Endothelial cell of umbilical vein (primary cell): ENCODE data around the gene MGAM2. TPM values are rescaled to one million over a fixed set of nuclear protein-coding genes. Genes with fewer than 3 reads are reported as not detected.

Source experiments
- BruUV-seq: library from RNA; stranded (reverse); fragments of 400-500 nt; replicated peaks from 2 replicates; lab custom pipeline; 2021; lab: Mats Ljungman, UMichigan
- CTCF ChIA-PET: fragments of 300-600, 350-600 bp; sonication (Branson Sonifier 250); formaldehyde crosslinking; loops from one replicate; lab custom pipeline; 2021; ENCODE audit warnings: antibody characterized with exemption, inconsistent platforms; lab: Charles Lee
- POLR2A ChIA-PET: fragments of 300-600, 350-600 bp; sonication (Branson Sonifier 250); formaldehyde crosslinking; loops from one replicate; lab custom pipeline; 2021; ENCODE audit warnings: antibody characterized with exemption, inconsistent platforms; lab: Charles Lee
- DNase-seq: peaks from one replicate; pipeline ENCODE4 v3.0.0-alpha.2; 2011; ENCODE audit warnings: low read depth, low spot score
- FAIRE-seq: peaks from 2 replicates; lab custom pipeline; 2011; peaks lifted over from hg19 to GRCh38; lab: Jason Lieb, UNC
- H2AFZ ChIP-seq: 2 replicates; pipeline ENCODE4 v1.6.0; 2012; ENCODE audit warnings: low read depth, low read length, control low read depth, inconsistent platforms
- H3K27ac ChIP-seq: 2 replicates; pipeline ENCODE4 v1.5.1; 2011; ENCODE audit warnings: low read depth, mild to moderate bottlenecking, control low read depth, low read length, moderate library complexity; ENCODE audit not compliant: insufficient read depth
- H3K27me3 ChIP-seq, 2 experiments: 2 replicates each; pipeline versions ENCODE4 v1.6.0 to v1.6.1; 2011; ENCODE audit warnings: low read length in 2 of 2, mixed read lengths in 1 of 2; ENCODE audit not compliant: control insufficient read depth in 2 of 2, insufficient read depth in 2 of 2
- H3K36me3 ChIP-seq, 2 experiments: 2 replicates in 1 of 2; 3 replicates in 1 of 2; pipeline ENCODE4 v1.5.1; 2011; ENCODE audit warnings: low read length in 2 of 2, mild to moderate bottlenecking in 1 of 2, moderate library complexity in 1 of 2; ENCODE audit not compliant: control insufficient read depth in 2 of 2, insufficient read depth in 2 of 2; ENCODE audit errors: extremely low read depth in 1 of 2
- H3K4me1 ChIP-seq: 3 replicates; pipeline ENCODE4 v1.5.1; 2011; ENCODE audit warnings: mild to moderate bottlenecking, low read length; ENCODE audit not compliant: control insufficient read depth, insufficient read depth; ENCODE audit errors: extremely low read depth
- H3K4me2 ChIP-seq: 2 replicates; pipeline ENCODE4 v1.6.1; 2011; ENCODE audit warnings: low read length, control low read depth, mixed read lengths; ENCODE audit not compliant: insufficient read depth
- H3K4me3 ChIP-seq, 3 experiments: fragments of 200-600 bp in 1 of 3; sonication (generic), shearing (Covaris generic) in 1 of 3; replicated peaks in 1 of 3; 2 replicates each; pipeline ENCODE4 v1.5.1; 2011 to 2016; ENCODE audit warnings: control low read depth in 3 of 3, low read length in 3 of 3, mild to moderate bottlenecking in 2 of 3, inconsistent platforms in 1 of 3, low read depth in 1 of 3, moderate library complexity in 1 of 3; ENCODE audit not compliant: insufficient read depth in 1 of 3
- H3K79me2 ChIP-seq: 2 replicates; pipeline ENCODE4 v1.6.0; 2012; ENCODE audit warnings: low read length, inconsistent platforms; ENCODE audit not compliant: control insufficient read depth, insufficient read depth
- H3K9ac ChIP-seq: replicated peaks from 2 replicates; pipeline ENCODE3; 2011; ENCODE audit warnings: low read length, control low read depth; ENCODE audit not compliant: insufficient read depth; ENCODE audit errors: extremely low read depth
- H3K9me1 ChIP-seq: replicated peaks from 3 replicates; pipeline ENCODE4 v1.6.0; 2011; ENCODE audit warnings: mild to moderate bottlenecking, low read length; ENCODE audit not compliant: control insufficient read depth, insufficient read depth; ENCODE audit errors: extremely low read depth
- H3K9me3 ChIP-seq: replicated peaks from 2 replicates; pipeline ENCODE4 v1.5.1; 2012; ENCODE audit warnings: low read length, inconsistent platforms; ENCODE audit not compliant: control insufficient read depth, insufficient read depth
- H4K20me1 ChIP-seq: replicated peaks from 2 replicates; pipeline ENCODE3; 2011; ENCODE audit warnings: mild to moderate bottlenecking, low read length; ENCODE audit not compliant: control insufficient read depth, insufficient read depth; ENCODE audit errors: extremely low read depth
- CTCF ChIP-seq, 2 donors: IDR thresholded peaks; 1 replicate in 1 of 2; 2 replicates in 1 of 2; pipeline ENCODE4 v1.5.1; 2011; ENCODE audit warnings: low read length in 2 of 2, mild to moderate bottlenecking in 2 of 2, moderate library complexity in 2 of 2, control low read depth in 1 of 2, inconsistent platforms in 1 of 2, low read depth in 1 of 2; ENCODE audit not compliant: insufficient read depth in 1 of 2; ENCODE audit errors: extremely low read depth in 1 of 2
- EZH2 ChIP-seq: IDR thresholded peaks from 2 replicates; pipeline ENCODE4 v1.6.1; 2012; ENCODE audit warnings: borderline replicate concordance, low read depth, mild to moderate bottlenecking, moderate library complexity, low read length, inconsistent platforms; ENCODE audit not compliant: severe bottlenecking
- FOS ChIP-seq: IDR thresholded peaks from 2 replicates; pipeline ENCODE4 v1.6.1; 2011; ENCODE audit warnings: mild to moderate bottlenecking, low read length, moderate library complexity, borderline replicate concordance; ENCODE audit not compliant: insufficient read depth
- GATA2 ChIP-seq: IDR thresholded peaks from 2 replicates; pipeline ENCODE4 v1.7.0; 2011; ENCODE audit warnings: low read depth, mild to moderate bottlenecking, moderate library complexity, mixed read lengths, low read length; ENCODE audit not compliant: insufficient read length, insufficient read depth
- JUN ChIP-seq: IDR thresholded peaks from 2 replicates; pipeline ENCODE4 v1.6.1; 2011; ENCODE audit warnings: borderline replicate concordance, low read depth; ENCODE audit not compliant: insufficient read length, insufficient read depth
- MAX ChIP-seq: IDR thresholded peaks from 2 replicates; pipeline ENCODE4 v1.6.1; 2011; ENCODE audit not compliant: insufficient read depth, insufficient read length
- MYC ChIP-seq: IDR thresholded peaks from one replicate; pipeline ENCODE4 v1.6.1; 2011; ENCODE audit warnings: mild to moderate bottlenecking, low read depth, low read length
- POLR2A ChIP-seq: IDR thresholded peaks from 2 replicates; pipeline ENCODE4 v1.6.1; 2012; ENCODE audit warnings: low read depth, mild to moderate bottlenecking, control low read depth, low read length
- POLR2AphosphoS5 ChIP-seq: IDR thresholded peaks from 2 replicates; pipeline ENCODE4 v1.6.1; 2012; ENCODE audit warnings: low read depth, mild to moderate bottlenecking, control low read depth, low read length, moderate library complexity; ENCODE audit not compliant: insufficient read depth
- dilution Hi-C: fragments of 300-500 bp; cut with MboI; formaldehyde crosslinking; loops from one replicate; pipeline ENCODE4 v1.15.0; 2019; ENCODE audit warnings: low sequenced_read_pairs; ENCODE audit not compliant: extremely low pct_ligation_motif_present
- intact Hi-C: fragments of 100-400 bp; cut with micrococcal nuclease; formaldehyde crosslinking; loops from one replicate; pipeline ENCODE4 v1.10.0; 2022
- polyA plus RNA-seq, 4 experiments: library from polyadenylated mRNA; depleted of rRNA in 3 of 4; stranded (reverse) in 3 of 4; unstranded in 1 of 4; fragments of >200 nt; gene quantifications; 2 replicates each; pipeline versions ENCODE4 v1.2.1 to v1.2.3, GENCODE V29; 2011 to 2012; ENCODE audit warnings: missing spikeins in 1 of 4
- total RNA-seq: library from RNA; stranded (reverse); gene quantifications from 2 replicates; pipeline ENCODE4 v1.2.3, GENCODE V29; 2021

The MGAM2 gene
- total and polyA plus RNA-seq, 2 donors (not counting 3 experiments of a cell fraction or from before 2014, with no cell fraction given), result not detected

GRCh38 chr7:142088022-142088714, 23.4 kb upstream of the MGAM2 start:
- TF ChIP-seq JUN (no peak), CTCF (IDR thresholded peaks at IDR 0.05; ENCODE audit: extremely low read depth in 1 of 2, insufficient read depth in 1 of 2, low read depth in 1 of 2, low read length in 2 of 2) (no peak), MYC (no peak), FOS (no peak), MAX (no peak), GATA2 (no peak), POLR2A (no peak), EZH2 (no peak), POLR2AphosphoS5 (no peak)
- Histone ChIP-seq H3K9me3 (no peaks in the 10 kb centered on the region), H3K36me3 (no peaks in the 10 kb centered on the region), H2AFZ (no peak overlapping the region), H3K4me3 (no peak overlapping the region), H3K27ac (no peak overlapping the region), H3K9ac (no peak overlapping the region), H3K79me2 (no peaks in the 10 kb centered on the region), H3K27me3 (no peaks in the 10 kb centered on the region), H3K4me2 (no peak overlapping the region), H3K4me1 (no peaks in the 10 kb centered on the region), H3K9me1 (no peaks in the 10 kb centered on the region), H4K20me1 (no peaks in the 10 kb centered on the region)
- CTCF ChIA-PET, result no interaction called here
- intact Hi-C loops, result no loop called here
- POLR2A ChIA-PET, result no interaction called here
- DNase-seq (no peak), FAIRE-seq (no peak)
- dilution Hi-C loops, result no loop called here
- no TSS peak for BruUV-seq
